GM19238 (cell line): Measurements from ENCODE around the gene PFN2.
"Not testable (repeated sequence)": the region's sequence is repeated elsewhere in the genome, so short reads cannot be mapped to it uniquely, and the experiment has no call there.

Experiments
- DNase-seq: peaks from one replicate; pipeline ENCODE4 v3.0.0; 2011; ENCODE audit warnings: low spot score; ENCODE audit not compliant: insufficient read length

Gene PFN2, protein sequence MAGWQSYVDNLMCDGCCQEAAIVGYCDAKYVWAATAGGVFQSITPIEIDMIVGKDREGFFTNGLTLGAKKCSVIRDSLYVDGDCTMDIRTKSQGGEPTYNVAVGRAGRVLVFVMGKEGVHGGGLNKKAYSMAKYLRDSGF

GRCh38 chr3:149970716-149971402, at the start of gene PFN2:
Gene PFN2 (minus strand): TSS chr3:149970895. CDS start chr3:149970856, 39 bp downstream.
- peak; percentile 19 for DNase-seq

GRCh38 chr3:150015901-150016300, 45.2 kb upstream of the PFN2 start:
- DNase-seq, result no peak

DNA sequence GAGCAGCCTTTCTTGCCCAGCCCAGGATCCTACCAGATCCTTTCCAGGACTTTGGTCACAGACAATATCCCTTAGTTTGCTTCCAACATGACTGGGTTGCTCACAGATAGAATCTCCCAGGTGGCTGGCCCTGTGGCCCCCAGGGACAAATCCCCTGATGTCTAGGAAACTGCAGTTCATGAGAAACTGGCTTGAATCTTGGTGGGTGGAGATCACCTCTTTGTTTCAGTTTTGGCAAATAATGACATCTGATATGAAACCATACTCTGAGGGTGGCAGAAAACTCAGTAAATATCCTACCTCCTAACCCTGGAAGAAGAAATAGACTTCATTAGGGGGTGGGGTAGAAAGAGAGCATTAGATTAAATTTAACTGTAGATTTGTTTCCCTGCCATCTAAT, 44.1 kb upstream of the PFN2 start:
- DNase-seq, result no peak

DNA sequence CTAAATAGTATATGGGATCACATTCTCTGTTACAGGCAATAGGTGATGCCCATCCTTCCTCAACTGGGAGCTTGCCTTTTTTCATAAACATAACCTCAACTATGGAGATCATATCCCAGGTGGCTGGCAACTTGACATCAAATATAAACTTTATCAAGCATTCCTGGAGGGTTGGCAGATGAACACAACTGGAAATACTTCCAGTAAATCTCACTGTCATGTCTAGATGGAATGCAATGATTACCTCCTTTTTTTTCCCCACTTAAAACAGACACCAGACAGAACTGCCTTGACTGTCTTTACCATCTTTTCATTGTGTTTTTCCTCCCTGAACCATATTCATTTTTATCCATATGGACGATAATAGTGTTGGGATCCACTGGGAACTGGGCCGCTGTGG, 43.1 kb upstream of the PFN2 start:
- no peak for DNase-seq

- no peak for DNase-seq
Measured at GRCh38 chr3:150006794-150007193, 36.1 kb upstream of the PFN2 start.

DNA sequence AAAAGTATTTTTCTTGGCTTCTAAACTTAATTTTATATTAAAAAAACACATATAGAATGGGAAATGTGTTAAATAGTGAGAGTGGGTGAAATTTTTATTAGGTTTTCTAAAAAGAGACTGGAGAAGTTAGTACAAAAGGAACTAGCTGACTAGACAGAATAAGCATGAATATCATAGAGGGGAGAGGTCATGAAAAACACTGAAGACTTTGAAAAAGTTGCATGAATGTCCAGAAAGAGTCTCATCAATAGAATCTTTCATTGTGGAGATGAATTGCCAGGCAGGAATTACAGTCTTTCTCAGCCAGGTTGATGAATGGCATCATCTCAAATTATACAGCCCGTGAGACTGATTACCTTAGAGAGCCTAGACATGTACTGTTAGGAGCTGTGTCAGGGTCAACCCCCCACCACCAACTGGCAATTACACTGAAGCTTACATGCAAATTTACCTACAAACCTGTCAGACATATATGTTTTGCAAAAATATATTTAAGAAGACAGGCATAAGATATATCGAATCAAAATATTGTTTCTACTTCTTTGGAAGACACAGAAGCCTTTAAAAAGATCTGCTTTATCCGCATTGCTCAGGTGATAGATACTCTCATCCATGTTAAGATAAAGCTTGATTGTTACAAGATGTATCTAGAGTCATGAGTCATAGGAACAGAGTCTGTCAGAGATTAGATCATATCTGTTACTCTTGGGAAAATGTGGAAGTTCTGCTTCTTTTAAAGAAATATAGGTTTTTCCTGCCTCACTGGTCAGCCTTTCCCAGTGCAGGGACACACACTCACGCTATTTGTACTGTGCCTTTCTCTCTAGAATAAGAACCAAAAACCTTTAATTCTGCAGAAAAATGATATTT, 34.8 kb upstream of the PFN2 start:
- DNase-seq, result no peak

- DNase-seq, result no peak
Measured at GRCh38 chr3:150000641-150001040, 29.9 kb upstream of the PFN2 start.

- no peak for DNase-seq
Measured at GRCh38 chr3:149999421-149999820, 28.7 kb upstream of the PFN2 start.

DNA sequence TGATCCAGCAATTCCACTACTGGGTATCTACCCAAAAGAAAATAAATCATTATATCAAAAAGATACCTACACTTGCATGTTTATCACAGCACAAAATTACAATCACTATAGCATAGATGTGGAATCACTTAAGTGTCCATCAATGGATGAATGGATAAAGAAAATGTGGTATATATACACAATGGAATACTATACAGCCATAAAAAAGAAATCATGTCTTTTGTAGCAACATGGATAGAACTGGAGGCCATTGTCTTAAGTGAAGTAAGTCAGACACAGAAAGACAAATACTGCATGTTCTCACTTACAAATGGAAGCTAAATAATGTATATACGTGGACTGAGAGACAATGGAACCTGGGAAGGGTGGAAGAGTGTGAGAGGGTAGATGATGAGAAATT, 28.3 kb upstream of the PFN2 start:
- DNase-seq, result no peak

- DNase-seq, result no peak
Measured at GRCh38 chr3:149992416-149993058, 21.8 kb upstream of the PFN2 start.

DNA sequence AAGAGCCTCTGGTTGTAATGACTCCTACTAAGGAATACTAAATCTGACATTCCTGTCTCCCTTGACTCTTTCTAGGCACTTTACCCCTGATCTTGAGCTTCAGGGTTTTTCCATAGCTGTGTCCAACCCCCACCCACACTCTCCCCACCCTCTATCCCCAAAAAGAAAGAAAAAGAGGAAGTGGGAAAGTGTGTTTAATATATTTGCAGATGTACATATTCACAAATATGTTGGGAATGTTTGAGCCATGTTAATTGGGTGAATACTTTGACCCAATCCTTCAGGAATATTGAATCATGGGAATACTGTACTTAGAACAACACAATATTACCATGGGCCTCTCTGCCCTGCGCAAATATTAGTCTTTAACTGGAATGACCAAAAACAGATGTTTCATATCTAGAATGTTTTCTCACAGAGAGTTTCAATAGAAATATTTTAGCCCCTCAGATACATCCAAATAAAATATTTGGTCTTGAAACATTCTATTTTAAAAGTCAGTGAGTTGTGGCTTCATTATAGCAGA, 19.8 kb upstream of the PFN2 start:
- DNase-seq, result no peak

DNA sequence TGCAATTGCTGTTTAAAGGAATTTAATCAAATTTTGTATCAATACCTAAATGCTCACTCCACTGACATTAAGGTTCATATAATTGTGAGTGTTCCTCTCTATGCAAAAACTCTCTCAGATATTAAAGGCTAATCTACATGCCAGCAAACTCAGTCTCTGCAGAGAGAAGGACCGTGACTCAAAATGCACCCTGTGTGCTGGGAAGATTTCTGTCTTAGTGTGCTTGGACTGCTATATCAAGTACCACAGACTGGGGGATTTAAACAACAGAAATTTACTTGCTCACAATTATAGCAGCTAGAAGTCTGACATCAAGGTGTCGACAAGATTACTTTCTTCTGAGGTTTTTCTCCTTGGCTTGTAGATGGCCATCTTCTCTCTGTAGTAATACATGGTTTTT, 18.6 kb upstream of the PFN2 start:
- no peak for DNase-seq

GRCh38 chr3:149983628-149984027, 12.9 kb upstream of the PFN2 start:
- no peak for DNase-seq

DNA sequence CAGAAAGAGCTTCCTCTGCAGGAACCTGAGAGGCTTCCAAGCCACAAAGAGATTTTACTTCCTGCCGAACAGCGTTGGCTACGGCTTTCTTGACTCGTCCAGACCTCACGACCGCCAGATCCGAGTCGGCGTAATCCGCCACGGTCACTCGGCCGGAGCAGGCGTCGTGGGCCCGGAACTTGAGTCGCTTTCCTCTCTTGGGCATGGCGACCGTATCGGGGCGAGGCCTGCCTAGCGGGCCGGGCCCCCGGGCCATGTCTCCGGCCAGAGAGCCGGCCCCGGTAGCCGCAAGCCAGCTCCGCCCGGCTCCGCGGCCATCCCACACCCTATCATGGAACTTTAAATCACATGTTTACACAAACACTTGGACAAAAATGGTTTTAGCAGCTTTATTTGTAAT, 12.4 kb upstream of the PFN2 start:
- DNase-seq, result not testable (repeated sequence)

DNA sequence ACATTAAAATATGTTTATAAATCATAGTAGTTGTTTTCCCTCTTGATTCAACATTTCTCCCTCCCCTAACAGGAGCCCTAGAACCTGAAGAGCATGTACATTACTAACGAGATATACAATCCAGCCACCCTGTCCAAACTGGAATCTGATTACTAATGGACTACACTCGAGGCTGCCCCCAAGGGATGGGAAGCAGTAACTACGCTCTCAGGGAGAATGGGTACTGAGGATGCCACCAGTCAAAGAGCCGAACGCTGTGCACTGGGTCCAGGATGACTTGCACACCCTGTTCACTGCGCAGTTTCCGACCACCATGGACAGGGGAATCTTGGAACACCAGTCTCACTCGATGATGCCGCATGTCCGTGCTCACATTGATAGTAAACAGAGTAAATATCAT, 11.3 kb upstream of the PFN2 start:
- not testable (repeated sequence) for DNase-seq

GRCh38 chr3:149977386-149977785, 6.7 kb upstream of the PFN2 start:
- DNase-seq, result no peak

- no peak for DNase-seq
Measured at GRCh38 chr3:149975919-149976318, 5.2 kb upstream of the PFN2 start.

- DNase-seq, result no peak
Measured at GRCh38 chr3:149971403-149972075, 844 bp upstream of the PFN2 start.

DNA sequence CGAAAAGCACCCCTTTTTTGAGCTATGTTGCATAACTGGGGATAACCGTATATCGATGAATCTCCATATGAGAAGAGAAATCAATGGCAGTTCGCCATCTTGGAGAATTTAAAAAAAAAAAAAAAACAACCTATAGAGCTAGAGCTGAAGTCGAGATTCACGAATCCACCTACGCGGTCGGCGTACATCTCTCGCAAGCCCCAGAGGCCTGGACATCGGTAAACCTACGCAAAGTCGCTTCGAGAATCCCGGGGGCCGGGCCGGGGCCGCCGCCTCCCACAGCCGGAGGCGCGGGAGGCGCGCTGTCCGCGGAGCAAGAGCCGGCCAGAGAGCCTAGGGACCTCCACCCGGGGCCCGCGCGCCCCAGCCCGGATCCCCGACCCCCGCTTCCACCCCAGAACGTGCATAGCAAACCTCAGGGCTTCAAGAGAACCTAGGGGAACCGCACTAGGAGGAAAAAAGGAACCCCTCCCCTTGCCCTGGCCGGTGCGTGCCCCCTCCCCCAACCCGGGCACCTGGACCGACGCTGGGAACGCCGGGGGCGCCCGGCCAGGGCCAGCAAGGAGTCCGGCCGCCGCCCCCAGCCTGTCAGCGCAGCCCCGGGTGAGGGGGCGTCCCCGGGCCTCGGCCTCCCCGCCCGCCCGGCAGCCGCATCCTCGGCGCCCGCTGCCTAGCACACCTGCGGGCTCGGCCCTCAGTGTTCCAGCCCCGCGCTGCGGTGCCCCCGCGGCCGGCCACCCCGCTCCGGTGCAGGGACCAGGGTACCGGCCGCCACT, 567 bp downstream of the PFN2 start:
- peak; percentile 43 for DNase-seq
